ENCODE results near the gene HS6ST2.

HS6ST2 gene

GRCh38 chrX:132842460-132843238, 115.8 kb downstream of the HS6ST2 start:
- no peak for DNase-seq

GRCh38 chrX:132837967-132838366, 120.5 kb downstream of the HS6ST2 start:
- peak; percentile 16 for DNase-seq

GRCh38 chrX:132837126-132837525, 121.3 kb downstream of the HS6ST2 start:
- peak; percentile 87 for DNase-seq

GRCh38 chrX:132836471-132836870, 122.0 kb downstream of the HS6ST2 start:
- no peak for DNase-seq

- DNase-seq: no peak
Observed at GRCh38 chrX:132834741-132835140, 123.7 kb downstream of the HS6ST2 start.

- DNase-seq: no peak
Observed at GRCh38 chrX:132834109-132834508, 124.3 kb downstream of the HS6ST2 start.

- no peak for DNase-seq
Observed at GRCh38 chrX:132833373-132833772, 125.1 kb downstream of the HS6ST2 start.

- no peak for DNase-seq
Observed at GRCh38 chrX:132831336-132831973, 127.0 kb downstream of the HS6ST2 start.

GRCh38 chrX:132822634-132823012, 135.8 kb downstream of the HS6ST2 start:
- no peak for DNase-seq

- no peak for DNase-seq
Observed at GRCh38 chrX:132821974-132822633, 136.3 kb downstream of the HS6ST2 start.

- DNase-seq: no peak
Observed at GRCh38 chrX:132820675-132821074, 137.8 kb downstream of the HS6ST2 start.

GRCh38 chrX:132819711-132820264, 138.6 kb downstream of the HS6ST2 start:
- no peak for DNase-seq

GRCh38 chrX:132818638-132819037, 139.8 kb downstream of the HS6ST2 start:
- DNase-seq: no peak

- no peak for DNase-seq
Observed at GRCh38 chrX:132815643-132816042, 142.8 kb downstream of the HS6ST2 start.

GRCh38 chrX:132810964-132811712, 147.3 kb downstream of the HS6ST2 start:
- no peak for DNase-seq

GRCh38 chrX:132810488-132810887, 147.9 kb downstream of the HS6ST2 start:
- no peak for DNase-seq

- DNase-seq: no peak
Observed at GRCh38 chrX:132809581-132809980, 148.8 kb downstream of the HS6ST2 start.

- DNase-seq: no peak
Observed at GRCh38 chrX:132807411-132808030, 150.9 kb downstream of the HS6ST2 start.

GRCh38 chrX:132802033-132802432, 156.4 kb downstream of the HS6ST2 start:
- no peak for DNase-seq

- DNase-seq: no peak
Observed at GRCh38 chrX:132795181-132795580, 163.2 kb downstream of the HS6ST2 start.

GRCh38 chrX:132791714-132792113, 166.7 kb downstream of the HS6ST2 start:
- DNase-seq: no peak

GRCh38 chrX:132790329-132790728, 168.1 kb downstream of the HS6ST2 start:
- DNase-seq: no peak
